Measurements from ENCODE around the gene NR1H2. TPM values are rescaled to one million over a fixed set of nuclear protein-coding genes. Genes with fewer than 3 reads are reported as not detected.

Gene NR1H2
- polyA plus RNA-seq, 3 donors from 2014 or later = 65.0 to 84.9 (median 68.8) TPM

GRCh38 chr19:50377517-50377916 lies 1.3 kb downstream of the NR1H2 start:
- peaks cover 17 to 27% of the 10 kb centered on the region in 2 donors for H3K4me1 Mint-ChIP-seq
- peaks cover 8 to 22% (median 18%) of the 10 kb centered on the region in 3 donors for H3K36me3 Mint-ChIP-seq
- peak overlapping the region; percentile 72 to 100 (median 99) for H3K27ac Mint-ChIP-seq
- no peak for DNase-seq
- peaks cover 0 to 1% (median 0%) of the 10 kb centered on the region in 6 donors for H3K9me3 Mint-ChIP-seq
- H3K4me3 Mint-ChIP-seq = peak overlapping the region in 4 of 5 donors; percentile 51 to 100 (median 79)
- peaks cover 8 to 13% (median 11%) of the 10 kb centered on the region in 3 donors for H3K27me3 Mint-ChIP-seq (ENCODE audit: low read depth in 3 of 3)

DNA sequence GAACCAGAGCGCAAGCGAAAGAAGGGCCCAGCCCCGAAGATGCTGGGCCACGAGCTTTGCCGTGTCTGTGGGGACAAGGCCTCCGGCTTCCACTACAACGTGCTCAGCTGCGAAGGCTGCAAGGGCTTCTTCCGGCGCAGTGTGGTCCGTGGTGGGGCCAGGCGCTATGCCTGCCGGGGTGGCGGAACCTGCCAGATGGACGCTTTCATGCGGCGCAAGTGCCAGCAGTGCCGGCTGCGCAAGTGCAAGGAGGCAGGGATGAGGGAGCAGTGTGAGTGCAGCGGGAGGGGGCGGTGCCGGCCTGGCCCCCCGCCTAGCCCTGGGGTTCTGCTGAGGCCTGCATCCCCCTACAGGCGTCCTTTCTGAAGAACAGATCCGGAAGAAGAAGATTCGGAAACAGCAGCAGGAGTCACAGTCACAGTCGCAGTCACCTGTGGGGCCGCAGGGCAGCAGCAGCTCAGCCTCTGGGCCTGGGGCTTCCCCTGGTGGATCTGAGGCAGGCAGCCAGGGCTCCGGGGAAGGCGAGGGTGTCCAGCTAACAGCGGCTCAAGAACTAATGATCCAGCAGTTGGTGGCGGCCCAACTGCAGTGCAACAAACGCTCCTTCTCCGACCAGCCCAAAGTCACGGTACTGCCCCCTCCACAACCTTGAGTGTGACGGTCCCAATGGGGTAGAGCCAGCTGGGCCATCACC lies 2.1 kb downstream of the NR1H2 start:
- Mint-ChIP-seq H3K27me3 (ENCODE audit: low read depth in 3 of 3) (peaks cover 11 to 16% (median 13%) of the 10 kb centered on the region in 3 donors), H3K9me3 (peaks cover 0 to 1% (median 0%) of the 10 kb centered on the region in 6 donors), H3K4me1 (peaks cover 19 to 31% of the 10 kb centered on the region in 2 donors), H3K27ac (peak overlapping the region in 4 of 6 donors; percentile 57 to 99 (median 94)), H3K36me3 (peaks cover 8 to 22% (median 18%) of the 10 kb centered on the region in 3 donors), H3K4me3 (peak overlapping the region in 3 of 5 donors; percentile 16 to 47 (median 30))
- DNase-seq = no peak

- peaks cover 0 to 1% (median 0%) of the 10 kb centered on the region in 6 donors for H3K9me3 Mint-ChIP-seq
- H3K4me1 Mint-ChIP-seq = peaks cover 24 to 36% of the 10 kb centered on the region in 2 donors
- H3K4me3 Mint-ChIP-seq = no peak overlapping the region
- H3K27me3 Mint-ChIP-seq (ENCODE audit: low read depth in 3 of 3) = peaks cover 16 to 21% (median 19%) of the 10 kb centered on the region in 3 donors
- no peak for DNase-seq
- H3K36me3 Mint-ChIP-seq = peaks cover 8 to 22% (median 18%) of the 10 kb centered on the region in 3 donors
- no peak overlapping the region for H3K27ac Mint-ChIP-seq
These were observed 2.6 kb downstream of the NR1H2 start for GRCh38 chr19:50378863-50379236.

DNA sequence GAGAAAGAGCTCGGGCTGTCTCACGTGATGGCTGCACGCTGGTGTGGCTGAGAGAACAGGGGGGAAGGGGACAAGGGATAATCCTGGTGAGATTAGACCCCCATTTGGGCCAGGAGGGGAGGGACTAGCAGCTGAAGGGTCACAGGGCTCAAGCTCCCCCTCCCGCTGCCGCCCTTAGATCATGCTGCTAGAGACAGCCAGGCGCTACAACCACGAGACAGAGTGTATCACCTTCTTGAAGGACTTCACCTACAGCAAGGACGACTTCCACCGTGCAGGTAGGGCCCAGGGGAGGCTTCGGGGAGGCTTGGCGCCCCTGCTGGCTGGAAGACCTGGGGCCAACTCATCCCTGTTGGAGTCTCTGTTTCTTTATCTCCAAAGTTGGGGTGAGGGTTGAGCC lies 3.3 kb downstream of the NR1H2 start:
- Mint-ChIP-seq H3K4me3 (no peak overlapping the region), H3K4me1 (peaks cover 29 to 43% of the 10 kb centered on the region in 2 donors), H3K27ac (peak overlapping the region in 1 of 6 donors; percentile 34), H3K9me3 (peaks cover 0 to 1% (median 0%) of the 10 kb centered on the region in 6 donors), H3K27me3 (ENCODE audit: low read depth in 3 of 3) (peaks cover 22 to 28% (median 24%) of the 10 kb centered on the region in 3 donors), H3K36me3 (peaks cover 8 to 22% (median 18%) of the 10 kb centered on the region in 3 donors)
- no peak for DNase-seq

- no peak overlapping the region for H3K4me3 Mint-ChIP-seq
These were observed 3.9 kb downstream of the NR1H2 start for GRCh38 chr19:50380137-50380536.

GRCh38 chr19:50380751-50381151 lies 4.5 kb downstream of the NR1H2 start:
- Mint-ChIP-seq H3K27ac (peak overlapping the region in 1 of 6 donors; percentile 28), H3K4me1 (peaks cover 37 to 50% of the 10 kb centered on the region in 2 donors), H3K4me3 (no peak overlapping the region)

More at GRCh38 chr19:50380137-50380536, 3.9 kb downstream of the NR1H2 start:
- H3K4me1 Mint-ChIP-seq = peaks cover 34 to 49% of the 10 kb centered on the region in 2 donors
- H3K9me3 Mint-ChIP-seq = peaks cover 0 to 1% (median 0%) of the 10 kb centered on the region in 6 donors
- H3K27ac Mint-ChIP-seq = peak overlapping the region in 1 of 6 donors; percentile 45
- H3K36me3 Mint-ChIP-seq = peaks cover 8 to 22% (median 18%) of the 10 kb centered on the region in 3 donors
- H3K27me3 Mint-ChIP-seq (ENCODE audit: low read depth in 3 of 3) = peaks cover 23 to 27% (median 24%) of the 10 kb centered on the region in 3 donors
- DNase-seq = no peak

GRCh38 chr19:50381881-50382729 lies 5.8 kb downstream of the NR1H2 start:
- peaks cover 8 to 22% (median 18%) of the 10 kb centered on the region in 3 donors for H3K36me3 Mint-ChIP-seq
- peak overlapping the region in 1 of 6 donors; percentile 67 for H3K27ac Mint-ChIP-seq
- peak in 1 of 3 donors; percentile 13 for DNase-seq
- H3K4me3 Mint-ChIP-seq = no peak overlapping the region
- peaks cover 32 to 39% of the 10 kb centered on the region in 2 donors for H3K4me1 Mint-ChIP-seq
- no peaks in the 10 kb centered on the region for H3K9me3 Mint-ChIP-seq
- peaks cover 15 to 22% (median 19%) of the 10 kb centered on the region in 3 donors for H3K27me3 Mint-ChIP-seq (ENCODE audit: low read depth in 3 of 3)

More at GRCh38 chr19:50380751-50381151, 4.5 kb downstream of the NR1H2 start:
- peaks cover 0 to 1% (median 0%) of the 10 kb centered on the region in 6 donors for H3K9me3 Mint-ChIP-seq
- peaks cover 8 to 22% (median 18%) of the 10 kb centered on the region in 3 donors for H3K36me3 Mint-ChIP-seq
- DNase-seq = no peak
- peaks cover 23 to 27% (median 24%) of the 10 kb centered on the region in 3 donors for H3K27me3 Mint-ChIP-seq (ENCODE audit: low read depth in 3 of 3)

DNA sequence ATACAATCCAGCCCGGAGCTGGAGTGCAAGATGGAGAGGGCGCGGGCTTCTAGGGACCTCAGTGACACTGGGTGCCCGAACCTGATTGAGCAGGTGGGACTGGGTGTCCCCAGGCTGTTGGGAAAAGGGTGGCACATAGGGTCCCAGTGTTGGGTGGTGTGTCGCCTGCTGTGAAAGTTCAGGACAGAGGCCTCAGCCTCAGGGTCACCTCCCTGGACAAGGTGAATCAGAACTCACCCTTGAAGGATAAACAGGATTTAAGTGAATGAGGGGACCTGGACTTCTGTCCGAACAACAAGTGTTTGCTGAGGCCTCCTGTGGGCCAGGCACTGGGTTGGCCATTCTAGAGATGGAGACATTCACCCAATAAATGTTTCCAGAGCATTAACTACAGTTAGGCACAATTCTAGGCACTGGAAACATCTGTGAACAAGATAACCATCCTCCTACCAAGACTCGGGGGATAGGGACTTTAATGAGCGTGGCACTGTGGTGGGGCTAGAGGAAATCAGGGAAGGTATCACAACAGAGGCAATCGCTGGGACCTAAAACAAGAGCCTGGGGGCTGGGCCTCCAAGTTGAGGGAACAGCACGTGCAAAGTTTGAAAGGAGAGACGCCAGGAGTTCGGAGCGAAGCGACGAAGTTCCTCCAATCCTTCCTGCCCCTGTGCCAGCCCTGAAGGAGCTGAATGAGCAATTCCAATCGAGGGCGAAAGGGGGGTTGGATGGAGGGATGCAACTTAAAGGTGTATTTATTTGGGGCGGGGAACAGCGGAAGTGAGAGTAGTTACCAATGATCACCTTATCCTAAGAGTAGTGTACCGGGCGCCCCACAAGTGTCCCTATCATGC lies 7.0 kb downstream of the NR1H2 start:
- Mint-ChIP-seq H3K4me3 (peak overlapping the region; percentile 90 to 99 (median 91)), H3K9me3 (no peaks in the 10 kb centered on the region), H3K36me3 (peaks cover 12 to 26% (median 18%) of the 10 kb centered on the region in 3 donors), H3K27ac (peak overlapping the region; percentile 88 to 96 (median 92)), H3K27me3 (ENCODE audit: low read depth in 3 of 3) (peaks cover 15 to 20% (median 19%) of the 10 kb centered on the region in 3 donors), H3K4me1 (peaks cover 33 to 36% of the 10 kb centered on the region in 2 donors)
- DNase-seq = no peak

GRCh38 chr19:50383852-50384684 lies 7.8 kb downstream of the NR1H2 start, which contains the start of gene POLD1:
TSS of gene POLD1 (plus strand) at chr19:50384347. CDS start at chr19:50398852, 14,505 bp downstream.
- H3K36me3 Mint-ChIP-seq = peaks cover 12 to 24% (median 16%) of the 10 kb centered on the region in 3 donors
- peak within 1 kb of the TSS; percentile 88 to 96 (median 92) for H3K27ac Mint-ChIP-seq
- peak; percentile 99 for DNase-seq
- peak within 1 kb of the TSS; percentile 90 to 99 (median 91) for H3K4me3 Mint-ChIP-seq
- peaks cover 32 to 34% of the 10 kb centered on the region in 2 donors for H3K4me1 Mint-ChIP-seq
- H3K9me3 Mint-ChIP-seq = no peaks in the 10 kb centered on the region
- H3K27me3 Mint-ChIP-seq (ENCODE audit: low read depth in 3 of 3) = peaks cover 15 to 20% (median 19%) of the 10 kb centered on the region in 3 donors

GRCh38 chr19:50384685-50385535 lies 8.7 kb downstream of the NR1H2 start:
- Mint-ChIP-seq H3K36me3 (peaks cover 8 to 16% (median 10%) of the 10 kb centered on the region in 3 donors), H3K9me3 (no peaks in the 10 kb centered on the region), H3K27ac (peak overlapping the region; percentile 68 to 96 (median 92)), H3K4me3 (peak overlapping the region; percentile 90 to 99 (median 91)), H3K4me1 (peaks cover 30% of the 10 kb centered on the region in 2 donors), H3K27me3 (ENCODE audit: low read depth in 3 of 3) (peaks cover 15 to 19% (median 19%) of the 10 kb centered on the region in 3 donors)
- no peak for DNase-seq

- peak overlapping the region in 3 of 6 donors; percentile 52 to 69 (median 54) for H3K27ac Mint-ChIP-seq
- peaks cover 15 to 16% (median 15%) of the 10 kb centered on the region in 3 donors for H3K27me3 Mint-ChIP-seq (ENCODE audit: low read depth in 3 of 3)
- peaks cover 26 to 30% of the 10 kb centered on the region in 2 donors for H3K4me1 Mint-ChIP-seq
- H3K9me3 Mint-ChIP-seq = no peaks in the 10 kb centered on the region
- H3K36me3 Mint-ChIP-seq = peaks cover 0 to 7% (median 4%) of the 10 kb centered on the region in 3 donors
- no peak for DNase-seq
- peak overlapping the region in 4 of 5 donors; percentile 8 to 63 (median 44) for H3K4me3 Mint-ChIP-seq
These were observed 11.1 kb downstream of the NR1H2 start for GRCh38 chr19:50387176-50387867.

Measured in immature natural killer cell (primary cell).